Lung (tissue), 16 donors: Measurements from ENCODE around the gene FAM216B. TPM values are rescaled to one million over a fixed set of nuclear protein-coding genes. Genes with fewer than 3 reads are reported as not detected.
A peak's percentile ranks its signal among the peaks of the same experiment; 100 is the strongest.

Experiments used
- ATAC-seq: fragments of 200-7000 bp; cut with Tn5 transposase; one replicate; pipeline ENCODE4 v1.9.1; 2020; ENCODE audit warnings: moderate number of reproducible peaks; ENCODE audit not compliant: insufficient read depth, low FRiP score
- DNase-seq, 3 donors: peaks; one replicate each; pipeline ENCODE4 v3.0.0-alpha.2; 2013 to 2017
- H3K27ac ChIP-seq, 2 donors: one replicate each; pipeline ENCODE4 v1.5.1; 2013; ENCODE audit warnings: mild to moderate bottlenecking in 2 of 2, moderate library complexity in 2 of 2, control low read depth in 1 of 2, inconsistent platforms in 1 of 2, low read depth in 1 of 2, low read length in 1 of 2
- H3K27me3 ChIP-seq, 3 donors: one replicate each; pipeline ENCODE4 v1.5.1; 2013; ENCODE audit warnings: low read length in 2 of 3; ENCODE audit not compliant: control insufficient read depth in 3 of 3, insufficient read depth in 3 of 3
- H3K36me3 ChIP-seq, 4 donors: one replicate each; pipeline ENCODE4 v1.5.1; 2013; ENCODE audit warnings: low read length in 4 of 4, mild to moderate bottlenecking in 1 of 4, moderate library complexity in 1 of 4; ENCODE audit not compliant: control insufficient read depth in 4 of 4, insufficient read depth in 4 of 4
- H3K4me1 ChIP-seq, 5 donors: one replicate each; pipeline ENCODE4 v1.5.1; 2013; ENCODE audit warnings: low read length in 5 of 5, mild to moderate bottlenecking in 2 of 5, moderate library complexity in 1 of 5; ENCODE audit not compliant: control insufficient read depth in 5 of 5, insufficient read depth in 5 of 5
- H3K4me3 ChIP-seq: one replicate; pipeline ENCODE4 v1.5.1; 2013; ENCODE audit warnings: mild to moderate bottlenecking, control low read depth, moderate library complexity
- H3K9ac ChIP-seq, 2 donors: one replicate each; pipeline ENCODE4 v1.5.1; 2013; ENCODE audit warnings: low read length in 2 of 2, control low read depth in 1 of 2; ENCODE audit not compliant: insufficient read depth in 1 of 2
- H3K9me3 ChIP-seq, 4 donors: one replicate each; pipeline ENCODE4 v1.5.1; 2013; ENCODE audit warnings: low read length in 3 of 4, mild to moderate bottlenecking in 1 of 4, moderate library complexity in 1 of 4; ENCODE audit not compliant: control insufficient read depth in 4 of 4, insufficient read depth in 3 of 4
- WGBS, 2 donors: extraction: QIAGEN DNeasy Blood & Tissue Kit; methylation state at CpG; one replicate each; pipeline ENCODE4 v1.1.7; 2013; 5-methylcytosine and 5-hydroxymethylcytosine counted together
- long read RNA-seq, 5 donors: transcript quantifications; one replicate each; lab custom pipeline, GENCODE V29; 2026
- polyA plus RNA-seq, 2 donors: library from polyadenylated mRNA; stranded (reverse); fragments of 200-250 nt; gene quantifications; one replicate each; pipeline ENCODE4 v1.2.1, GENCODE V29; 2013
- total RNA-seq, 2 donors: library from RNA; depleted of rRNA in 1 of 2; stranded (reverse); fragments of >200 nt in 1 of 2; gene quantifications; one replicate each; pipeline ENCODE4 v1.2.1, GENCODE V29; 2014 to 2021
- TF ChIP-seq, protein P1 (sequence below): IDR thresholded peaks from 2 replicates; pipeline ENCODE4 v1.5.1; 2012; ENCODE audit warnings: mild to moderate bottlenecking; ENCODE audit errors: control extremely low read depth, extremely low read depth
- donor health status: control.
- donor health status: control.
- donor health status: Bipolar disorder and iron deficiency.
- donor health status: healthy.
- donor health status: DM: yes; HTN: yes; CAD: no.

FAM216B gene
- total RNA-seq (10 to 100 TPM; 36.3 to 70.4 TPM), polyA plus RNA-seq (1 to 10 TPM; 4.9 to 8.8 TPM)
- long read RNA-seq, donor 1, partial matches to known transcripts: 0 of 4 reads
- long read RNA-seq, donor 1, other reads (novel, unspliced or antisense): 0 of 4 reads
- long read RNA-seq, donor 2, partial matches to known transcripts: 0 of 4 reads
- long read RNA-seq, donor 2, other reads (novel, unspliced or antisense): 0 of 4 reads
- long read RNA-seq, donor 3, partial matches to known transcripts: 0 of 7 reads
- long read RNA-seq, donor 3, other reads (novel, unspliced or antisense): 0 of 7 reads
- long read RNA-seq, donor 4, partial matches to known transcripts: 0 of 2 reads
- long read RNA-seq, donor 4, other reads (novel, unspliced or antisense): 0 of 2 reads
- long read RNA-seq, donor 5, transcript FAM216B-201 (4 exons, 3,243 nt): major isoform, 10 of 13 reads
- long read RNA-seq, donor 5, partial matches to known transcripts: 0 of 13 reads
- long read RNA-seq, donor 5, other reads (novel, unspliced or antisense): 0 of 13 reads

GRCh38 chr13:42781352-42781751 lies at the start of gene FAM216B:
Gene FAM216B, plus strand, starts transcription at chr13:42781584. Its CDS starts 2,484 bp downstream, at chr13:42784068.
- Histone ChIP-seq H3K36me3 (no peaks in the 10 kb centered on the region), H3K27me3 (no peaks in the 10 kb centered on the region), H3K9ac (no peak within 1 kb of the TSS), H3K9me3 (peaks cover 0 to 4% (median 0%) of the 10 kb centered on the region in 4 donors), H3K4me3 (no peak within 1 kb of the TSS), H3K27ac (no peak within 1 kb of the TSS), H3K4me1 (peaks cover 0 to 14% (median under 1%) of the 10 kb centered on the region in 5 donors)
- ATAC-seq: no peak
- DNase-seq: peak; percentile 52 to 90 (median 83)
- TF ChIP-seq, protein P1, sequence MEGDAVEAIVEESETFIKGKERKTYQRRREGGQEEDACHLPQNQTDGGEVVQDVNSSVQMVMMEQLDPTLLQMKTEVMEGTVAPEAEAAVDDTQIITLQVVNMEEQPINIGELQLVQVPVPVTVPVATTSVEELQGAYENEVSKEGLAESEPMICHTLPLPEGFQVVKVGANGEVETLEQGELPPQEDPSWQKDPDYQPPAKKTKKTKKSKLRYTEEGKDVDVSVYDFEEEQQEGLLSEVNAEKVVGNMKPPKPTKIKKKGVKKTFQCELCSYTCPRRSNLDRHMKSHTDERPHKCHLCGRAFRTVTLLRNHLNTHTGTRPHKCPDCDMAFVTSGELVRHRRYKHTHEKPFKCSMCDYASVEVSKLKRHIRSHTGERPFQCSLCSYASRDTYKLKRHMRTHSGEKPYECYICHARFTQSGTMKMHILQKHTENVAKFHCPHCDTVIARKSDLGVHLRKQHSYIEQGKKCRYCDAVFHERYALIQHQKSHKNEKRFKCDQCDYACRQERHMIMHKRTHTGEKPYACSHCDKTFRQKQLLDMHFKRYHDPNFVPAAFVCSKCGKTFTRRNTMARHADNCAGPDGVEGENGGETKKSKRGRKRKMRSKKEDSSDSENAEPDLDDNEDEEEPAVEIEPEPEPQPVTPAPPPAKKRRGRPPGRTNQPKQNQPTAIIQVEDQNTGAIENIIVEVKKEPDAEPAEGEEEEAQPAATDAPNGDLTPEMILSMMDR: no peak
- 61 to 70% methylated on average over 3 of the region's 3 CpGs for WGBS, 2 donors

DNA sequence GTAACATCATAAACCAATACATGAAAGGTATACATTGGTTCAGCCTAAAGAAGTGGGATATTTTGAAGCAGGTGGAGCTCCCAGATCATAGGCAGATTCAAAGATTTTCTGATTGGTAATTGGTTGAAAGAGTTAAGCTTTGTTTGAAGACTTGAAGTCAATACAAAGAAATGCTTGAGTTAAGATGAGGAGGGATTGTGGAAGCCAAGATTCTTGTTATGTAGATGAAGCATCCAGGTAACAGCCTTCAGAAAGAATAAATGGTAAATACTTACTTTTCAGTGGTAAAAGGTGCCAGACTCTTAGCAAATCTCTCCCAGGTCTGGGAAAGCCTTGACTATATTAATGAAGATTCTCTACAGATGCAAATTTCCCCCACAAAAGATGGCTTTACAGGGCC lies 49.3 kb upstream of the FAM216B start:
- H3K4me1 ChIP-seq: no peaks in the 10 kb centered on the region
- H3K4me3 ChIP-seq: no peak overlapping the region
- DNase-seq (no peak), ATAC-seq (no peak)
- H3K27me3 ChIP-seq: no peaks in the 10 kb centered on the region
- H3K9me3 ChIP-seq: no peaks in the 10 kb centered on the region
- no peaks in the 10 kb centered on the region for H3K36me3 ChIP-seq
- no peak overlapping the region for H3K9ac ChIP-seq
- TF ChIP-seq, protein P1: no peak
- H3K27ac ChIP-seq: no peak overlapping the region

DNA sequence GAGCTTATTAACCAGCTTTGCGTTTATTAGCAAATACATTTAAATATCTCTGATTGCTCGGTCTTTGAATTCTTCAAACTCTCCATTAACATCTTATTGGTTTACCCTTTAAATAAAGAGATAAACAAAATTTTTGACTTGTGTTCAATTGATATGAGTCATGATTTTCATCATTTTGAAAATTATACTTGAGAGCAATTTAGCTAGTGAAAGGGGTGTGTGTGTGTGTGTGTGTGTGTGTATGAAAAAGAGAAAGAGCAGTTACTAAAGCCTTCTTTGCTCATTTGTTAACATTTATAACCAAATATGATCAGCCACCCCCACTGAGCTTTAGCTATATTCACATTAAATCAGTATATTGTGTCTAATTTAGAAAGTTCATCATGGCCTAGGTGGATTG lies 48.3 kb upstream of the FAM216B start:
- H3K9me3 ChIP-seq: no peaks in the 10 kb centered on the region
- ATAC-seq (no peak), DNase-seq (no peak)
- no peaks in the 10 kb centered on the region for H3K27me3 ChIP-seq
- H3K9ac ChIP-seq: no peak overlapping the region
- H3K27ac ChIP-seq: no peak overlapping the region
- TF ChIP-seq, protein P1: no peak
- WGBS, 2 donors: 95 to 99% methylated on average over 2 of the region's 2 CpGs
- no peaks in the 10 kb centered on the region for H3K36me3 ChIP-seq
- no peak overlapping the region for H3K4me3 ChIP-seq
- no peaks in the 10 kb centered on the region for H3K4me1 ChIP-seq
